CD4-positive, alpha-beta T cell treated with Interleukin-15 for 1 hour (primary cell): Measurements from ENCODE around the gene HMOX1.

Experiments
- DNase-seq: peaks from one replicate; pipeline ENCODE4 v3.0.0-alpha.2; 2020

Gene HMOX1, protein sequence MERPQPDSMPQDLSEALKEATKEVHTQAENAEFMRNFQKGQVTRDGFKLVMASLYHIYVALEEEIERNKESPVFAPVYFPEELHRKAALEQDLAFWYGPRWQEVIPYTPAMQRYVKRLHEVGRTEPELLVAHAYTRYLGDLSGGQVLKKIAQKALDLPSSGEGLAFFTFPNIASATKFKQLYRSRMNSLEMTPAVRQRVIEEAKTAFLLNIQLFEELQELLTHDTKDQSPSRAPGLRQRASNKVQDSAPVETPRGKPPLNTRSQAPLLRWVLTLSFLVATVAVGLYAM

DNA sequence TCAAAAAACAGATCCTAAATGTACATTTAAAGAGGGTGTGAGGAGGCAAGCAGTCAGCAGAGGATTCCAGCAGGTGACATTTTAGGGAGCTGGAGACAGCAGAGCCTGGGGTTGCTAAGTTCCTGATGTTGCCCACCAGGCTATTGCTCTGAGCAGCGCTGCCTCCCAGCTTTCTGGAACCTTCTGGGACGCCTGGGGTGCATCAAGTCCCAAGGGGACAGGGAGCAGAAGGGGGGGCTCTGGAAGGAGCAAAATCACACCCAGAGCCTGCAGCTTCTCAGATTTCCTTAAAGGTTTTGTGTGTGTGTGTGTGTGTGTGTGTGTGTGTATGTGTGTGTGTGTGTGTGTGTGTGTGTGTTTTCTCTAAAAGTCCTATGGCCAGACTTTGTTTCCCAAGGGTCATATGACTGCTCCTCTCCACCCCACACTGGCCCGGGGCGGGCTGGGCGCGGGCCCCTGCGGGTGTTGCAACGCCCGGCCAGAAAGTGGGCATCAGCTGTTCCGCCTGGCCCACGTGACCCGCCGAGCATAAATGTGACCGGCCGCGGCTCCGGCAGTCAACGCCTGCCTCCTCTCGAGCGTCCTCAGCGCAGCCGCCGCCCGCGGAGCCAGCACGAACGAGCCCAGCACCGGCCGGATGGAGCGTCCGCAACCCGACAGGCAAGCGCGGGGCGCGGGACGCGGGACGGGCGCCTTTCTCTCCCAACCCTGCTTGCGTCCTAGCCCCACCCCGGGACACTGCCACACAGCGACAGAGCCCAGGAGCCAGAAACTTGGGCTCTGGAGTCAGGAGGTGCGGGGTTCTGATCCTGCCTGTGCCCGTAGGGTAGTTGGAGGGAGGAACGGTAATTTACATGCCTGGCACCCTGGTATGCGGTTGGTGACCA lies at the start of gene HMOX1:
Gene HMOX1, plus strand, starts transcription at position 560 of the 887 bp plus-strand sequence. Its CDS starts 78 bp downstream, at position 638.
- DNase-seq = peak; percentile 82

DNA sequence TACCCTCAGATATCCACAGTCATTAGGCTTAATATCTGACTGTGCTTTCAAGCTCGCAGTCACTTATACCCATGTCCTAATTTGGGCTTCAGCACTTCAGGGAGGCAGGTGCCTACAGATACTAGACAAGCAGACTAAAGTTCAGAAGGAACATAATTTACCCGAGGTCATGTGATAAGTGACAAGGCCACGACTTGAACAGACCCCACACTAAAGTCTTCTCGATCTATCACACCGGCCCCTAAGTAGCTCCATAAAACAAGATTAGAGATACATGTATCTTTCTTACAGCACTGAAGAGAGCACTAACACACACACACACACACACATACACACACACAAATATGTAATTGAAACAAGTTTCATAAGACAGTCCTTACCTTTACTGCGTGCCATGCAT lies 48.6 kb upstream of the HMOX1 start:
- DNase-seq = no peak

DNA sequence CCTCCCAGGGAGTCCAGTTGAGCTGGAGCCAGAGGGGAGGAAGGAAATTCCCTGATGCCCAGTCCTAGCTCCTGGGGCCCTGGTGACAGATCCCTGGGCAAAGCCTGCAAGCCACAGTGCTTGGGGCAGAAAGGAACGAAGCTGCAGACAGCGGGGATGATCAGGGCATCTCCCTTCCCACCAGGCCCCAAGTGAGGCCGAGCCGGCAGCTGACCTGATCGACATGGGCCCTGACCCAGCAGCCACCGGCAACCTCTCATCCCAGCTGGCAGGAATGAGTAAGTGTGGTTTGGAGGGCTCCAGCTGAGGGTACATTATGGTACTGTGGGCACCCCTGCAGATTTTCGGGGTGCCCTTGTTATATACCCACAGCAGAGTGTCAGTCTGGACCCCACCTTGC lies 47.7 kb upstream of the HMOX1 start:
- no peak for DNase-seq

DNA sequence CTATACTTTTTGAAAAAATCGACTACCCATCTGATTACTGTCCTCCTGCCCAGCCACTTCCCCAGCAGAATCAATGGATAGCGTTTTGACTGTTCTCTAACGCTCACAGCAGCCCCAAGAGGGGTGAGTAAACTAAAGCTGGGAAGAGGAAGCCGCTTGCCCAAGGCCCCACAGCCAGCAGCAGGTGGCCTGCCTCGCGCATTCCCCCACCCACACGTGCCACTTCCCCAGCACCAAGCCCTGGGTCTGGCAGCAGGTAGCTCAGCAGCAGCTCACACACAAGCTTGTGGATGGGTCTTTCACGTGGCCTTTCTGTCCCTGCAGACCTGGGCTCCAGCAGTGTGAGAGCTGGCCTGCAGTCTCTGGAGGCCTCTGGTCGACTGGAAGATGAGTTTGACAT lies 46.9 kb upstream of the HMOX1 start:
- no peak for DNase-seq

GRCh38 chr22:35335468-35335867 lies 45.4 kb upstream of the HMOX1 start:
- no peak for DNase-seq

DNA sequence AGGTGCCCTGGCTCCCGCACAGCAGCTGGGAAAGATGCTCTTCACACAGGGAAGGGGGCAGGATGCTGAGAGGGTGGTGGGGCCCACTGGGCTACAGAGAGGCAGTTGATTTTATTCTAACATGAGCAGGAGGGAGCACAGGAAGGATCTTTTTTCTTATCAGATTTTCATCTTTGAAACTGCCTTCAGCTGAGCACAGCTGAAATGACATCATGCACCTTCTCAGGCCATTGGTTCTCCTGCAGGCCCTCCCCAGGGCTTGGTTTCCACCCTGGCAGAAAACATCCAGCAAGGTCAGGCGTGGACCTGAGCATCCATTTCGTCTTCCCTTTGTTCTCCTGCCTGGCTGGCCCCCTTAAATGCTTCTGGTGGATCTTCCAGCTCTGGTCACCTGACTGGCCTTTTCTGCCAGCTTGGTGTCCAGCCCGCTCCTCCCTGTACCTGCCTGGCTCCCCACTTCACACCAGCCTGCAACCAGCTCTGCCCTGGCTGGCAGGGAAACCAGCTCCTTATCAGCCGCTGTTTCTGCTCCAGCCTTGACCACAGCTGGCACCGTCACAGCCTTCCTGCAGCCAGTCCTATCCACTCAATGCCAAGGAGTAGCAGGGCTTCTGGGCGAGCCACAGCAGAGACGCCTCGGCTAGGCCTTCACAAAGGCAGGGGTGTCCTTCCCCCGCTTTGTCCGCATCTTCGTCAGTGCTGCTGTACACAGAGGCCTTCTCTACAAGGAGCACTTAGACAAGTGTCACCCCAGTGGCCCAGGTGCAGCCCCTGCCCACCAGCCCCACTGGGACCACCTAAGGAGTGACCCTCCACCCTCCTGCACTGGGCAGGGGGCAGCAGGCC lies 44.7 kb upstream of the HMOX1 start:
- DNase-seq = no peak

DNA sequence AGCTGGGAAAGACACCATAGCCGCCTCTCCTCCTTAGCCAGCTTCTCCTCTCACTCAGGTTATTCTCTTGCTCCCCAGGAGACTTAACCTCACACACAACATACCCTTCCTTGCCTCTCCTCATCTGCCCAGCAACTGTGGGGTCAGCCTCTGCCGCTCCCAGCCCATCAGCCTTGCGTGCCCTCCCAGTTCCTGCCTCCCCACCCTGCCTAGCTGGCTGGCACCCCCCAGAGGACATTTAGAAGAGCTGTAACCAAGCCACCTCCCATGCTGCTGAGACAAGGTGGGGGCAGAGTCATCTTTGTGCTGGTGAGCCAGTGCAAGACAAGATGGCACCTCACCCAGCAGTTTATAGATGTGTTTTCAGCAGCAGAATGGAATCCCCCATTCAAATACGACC lies 43.0 kb upstream of the HMOX1 start:
- no peak for DNase-seq

GRCh38 chr22:35341090-35341874 lies 39.6 kb upstream of the HMOX1 start:
- no peak for DNase-seq

DNA sequence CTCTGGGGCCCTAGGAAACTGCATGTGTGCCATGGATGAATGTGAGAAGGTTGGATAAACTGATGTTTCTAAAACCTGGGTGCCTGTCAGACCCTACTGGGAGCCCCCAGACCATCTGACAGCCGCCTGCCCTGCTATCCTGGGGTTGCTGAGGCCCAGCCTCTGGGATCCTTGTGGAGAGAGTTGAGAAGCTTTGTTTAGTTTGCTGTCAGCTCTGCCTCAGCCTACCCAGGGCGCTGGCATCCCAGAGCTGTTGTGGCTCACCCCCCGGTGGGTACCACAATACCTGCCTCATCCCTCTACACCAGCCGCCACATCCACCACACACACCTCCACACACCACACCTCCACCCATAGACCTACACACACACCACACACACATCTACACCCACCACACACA lies 38.5 kb upstream of the HMOX1 start:
- DNase-seq = no peak

- DNase-seq = no peak
Observed at GRCh38 chr22:35343664-35344550, 37.0 kb upstream of the HMOX1 start.

DNA sequence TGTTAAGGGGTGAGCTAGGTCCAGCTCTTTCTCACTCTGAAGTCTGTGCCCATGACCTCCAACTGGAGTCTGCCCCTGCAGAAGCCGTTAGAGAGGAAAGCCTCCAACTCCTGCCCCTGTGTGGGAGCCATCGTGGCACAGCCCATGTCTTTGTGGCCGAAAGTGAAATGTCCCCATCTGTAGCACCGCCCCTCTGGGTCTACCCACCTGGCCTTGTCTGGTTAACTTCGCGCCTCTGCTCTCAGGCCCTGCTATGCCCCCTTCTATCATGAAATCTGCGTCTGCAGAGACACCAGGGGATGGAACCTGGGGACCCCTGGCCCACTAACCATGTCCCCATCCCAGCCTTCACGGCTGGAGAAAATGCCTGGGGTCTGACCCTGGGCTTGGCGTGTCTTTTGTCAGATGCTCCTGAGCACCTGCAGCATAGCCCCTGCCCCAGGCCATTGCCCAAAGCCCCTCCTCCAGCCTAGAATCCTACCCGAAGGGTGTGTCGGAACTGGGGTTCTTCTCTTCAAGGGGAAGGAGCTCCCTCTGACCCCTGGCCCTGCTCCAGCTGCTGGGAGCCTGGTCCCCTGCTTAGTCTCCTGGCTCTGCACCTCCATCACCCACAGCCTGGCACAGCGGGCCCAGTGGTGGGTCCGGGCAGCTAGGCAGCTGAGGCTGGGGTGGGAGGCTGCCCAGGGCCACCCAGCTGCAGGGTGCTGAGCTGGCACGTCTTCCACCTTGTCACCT lies 35.8 kb upstream of the HMOX1 start:
- DNase-seq = no peak

GRCh38 chr22:35345808-35346505 lies 34.9 kb upstream of the HMOX1 start:
- DNase-seq = no peak

DNA sequence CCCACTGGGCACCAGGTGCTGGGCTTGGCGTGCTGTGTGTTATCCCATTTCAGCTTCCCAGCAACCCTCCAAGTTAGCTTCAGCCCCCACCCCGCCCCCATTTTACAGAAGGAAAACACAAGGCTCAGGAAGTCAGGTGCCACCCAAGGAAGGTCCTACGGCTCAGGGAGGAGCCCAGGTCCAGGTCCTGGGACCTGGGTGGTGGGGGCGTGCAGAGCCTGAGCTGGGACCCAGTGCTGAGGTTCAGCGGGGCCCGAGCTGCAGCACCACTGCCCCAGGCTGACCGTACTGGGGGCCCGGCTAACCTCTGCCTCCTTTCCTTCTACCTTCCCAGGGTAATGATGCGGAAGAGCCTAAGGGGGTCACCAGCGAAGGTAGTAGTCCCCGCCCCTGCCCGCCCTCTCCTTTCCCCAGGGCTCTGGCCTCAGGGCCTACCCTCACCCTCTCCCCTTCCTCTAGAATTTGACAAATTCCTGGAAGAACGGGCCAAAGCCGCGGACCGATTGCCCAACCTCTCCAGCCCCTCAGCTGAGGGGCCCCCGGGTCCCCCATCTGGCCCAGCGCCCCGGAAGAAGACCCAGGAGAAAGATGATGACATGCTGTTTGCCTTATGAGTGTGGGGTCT lies 34.2 kb upstream of the HMOX1 start:
- no peak for DNase-seq

DNA sequence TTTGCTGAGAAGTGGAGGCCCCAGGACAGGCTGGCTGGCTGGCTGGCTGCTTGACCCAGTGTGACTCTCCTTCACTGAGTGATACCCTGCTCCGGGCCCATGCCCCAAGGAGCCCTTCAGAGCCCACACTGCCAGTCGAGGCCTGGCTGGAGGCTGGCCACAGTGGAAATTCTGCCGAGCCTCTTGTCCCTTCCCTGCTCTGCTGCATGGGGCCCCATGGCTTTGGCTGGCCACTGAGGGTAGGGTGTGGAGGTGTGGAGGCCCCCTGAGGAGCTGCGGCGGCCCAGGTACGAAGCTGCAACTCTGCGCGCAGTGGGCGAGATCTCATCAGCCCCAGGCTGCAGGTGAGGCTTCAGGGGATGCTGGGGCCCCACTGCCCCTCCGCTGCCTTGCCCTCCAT lies 33.4 kb upstream of the HMOX1 start:
- DNase-seq = no peak

DNA sequence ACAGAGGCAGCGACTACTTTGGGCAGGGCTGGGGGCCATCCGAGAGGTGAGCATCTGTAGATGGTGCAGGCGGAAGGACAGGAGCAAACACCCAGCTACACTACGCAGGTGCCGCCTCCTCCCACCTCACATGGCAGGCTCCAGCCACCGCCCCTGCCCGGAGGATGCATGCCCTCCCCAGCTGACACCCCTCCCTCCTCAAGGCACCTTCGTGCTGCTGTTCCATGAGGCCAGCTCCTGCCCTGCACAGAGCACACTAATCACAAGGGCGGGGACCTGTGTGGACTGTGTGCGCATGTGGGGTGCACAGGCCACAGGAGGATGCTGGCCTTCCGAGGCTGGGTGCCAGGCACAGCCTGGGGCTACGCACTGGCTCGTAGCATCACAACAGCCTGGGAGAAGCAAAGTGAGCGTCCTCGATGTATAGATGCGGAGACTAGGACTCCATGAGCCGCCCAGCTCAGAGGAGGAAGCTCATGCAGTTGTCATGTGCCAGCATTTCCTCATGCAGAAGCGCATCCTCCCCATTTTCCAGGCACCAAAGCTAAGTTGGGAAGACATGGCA lies 32.8 kb upstream of the HMOX1 start:
- DNase-seq = no peak

DNA sequence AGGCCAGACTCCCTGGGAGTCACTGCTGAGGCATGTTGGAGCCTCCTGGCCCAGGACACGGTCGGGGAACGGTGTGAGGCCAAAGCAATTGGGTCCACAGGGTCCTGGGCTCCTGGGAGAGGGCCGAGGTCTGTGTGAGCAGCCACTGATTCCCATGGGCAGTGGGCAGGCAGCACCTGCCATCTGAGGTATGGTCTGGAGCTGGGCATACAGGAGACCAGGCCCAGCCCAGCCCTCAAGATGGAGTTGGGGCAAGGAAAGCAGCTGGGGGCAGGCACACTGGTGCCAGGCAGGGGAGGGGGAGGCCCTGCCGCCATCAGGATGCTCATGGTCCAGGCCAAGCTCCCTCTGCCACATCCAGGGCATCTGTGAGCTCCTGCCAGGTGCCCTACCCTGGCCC lies 32.2 kb upstream of the HMOX1 start:
- DNase-seq = no peak

DNA sequence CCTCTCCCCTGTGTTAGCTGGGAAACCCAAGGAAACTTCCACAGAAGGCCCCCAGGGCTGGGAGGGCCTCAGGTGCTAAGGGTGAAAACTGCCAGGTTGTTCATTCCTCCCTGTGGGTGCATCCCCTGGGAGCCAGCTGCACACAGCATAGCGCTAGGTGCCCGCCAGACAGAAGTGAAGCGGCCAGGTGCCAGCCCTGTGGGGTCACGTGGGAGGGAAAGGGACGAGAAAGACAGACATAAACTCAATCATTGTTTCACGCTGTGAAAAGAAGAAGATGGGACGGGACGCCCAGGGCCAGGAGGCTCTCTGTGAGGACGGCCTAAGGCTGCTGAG lies 31.6 kb upstream of the HMOX1 start:
- no peak for DNase-seq

GRCh38 chr22:35349704-35350538 lies 31.0 kb upstream of the HMOX1 start:
- no peak for DNase-seq
